Epithelial cell of proximal tubule (primary cell): Measurements from ENCODE around the gene PIK3R1. TPM values are rescaled to one million over a fixed set of nuclear protein-coding genes. Genes with fewer than 3 reads are reported as not detected.
A peak's percentile ranks its signal among the peaks of the same experiment; 100 is the strongest.

Experiments
- DNase-seq: peaks from one replicate; pipeline ENCODE4 v3.0.0-alpha.2; 2011; ENCODE audit warnings: low read depth
- H3K4me3 ChIP-seq: 2 replicates; pipeline ENCODE4 v1.5.1; 2011; ENCODE audit warnings: low read depth, mild to moderate bottlenecking, low read length
- CTCF ChIP-seq: conservative IDR thresholded peaks from 2 replicates; pipeline ENCODE4 v1.5.1; 2012; ENCODE audit warnings: low read depth, mild to moderate bottlenecking, low read length
- total RNA-seq: library from RNA; depleted of rRNA; stranded (reverse); fragments of >200 nt; gene quantifications from 2 replicates; pipeline ENCODE4 v1.2.3, GENCODE V29; 2015

Gene PIK3R1
- 5.9 and 6.8 TPM in 2 replicates for total RNA-seq

GRCh38 chr5:68215208-68215897 lies at the start of gene PIK3R1:
Gene PIK3R1 (plus strand): TSS chr5:68215756. CDS start chr5:68226676, 10,920 bp downstream.
- H3K4me3 ChIP-seq: peak within 1 kb of the TSS; percentile 98
- TF ChIP-seq CTCF: peak; percentile 33
- DNase-seq: no peak

- no peak for DNase-seq
- TF ChIP-seq CTCF: no peak
- H3K4me3 ChIP-seq: no peak overlapping the region
Measured at GRCh38 chr5:68167195-68167651, 48.3 kb upstream of the PIK3R1 start.

GRCh38 chr5:68169903-68170302 lies 45.7 kb upstream of the PIK3R1 start:
- no peak for DNase-seq
- TF ChIP-seq CTCF: no peak
- no peak overlapping the region for H3K4me3 ChIP-seq

- TF ChIP-seq CTCF: no peak
- no peak for DNase-seq
- H3K4me3 ChIP-seq: peak overlapping the region; percentile 21
Measured at GRCh38 chr5:68170826-68171558, 44.6 kb upstream of the PIK3R1 start.

GRCh38 chr5:68172314-68172713 lies 43.2 kb upstream of the PIK3R1 start:
- DNase-seq: no peak
- no peak for TF ChIP-seq CTCF
- H3K4me3 ChIP-seq: no peak overlapping the region

- no peak for DNase-seq
- no peak for TF ChIP-seq CTCF
- H3K4me3 ChIP-seq: no peak overlapping the region
Measured at GRCh38 chr5:68173007-68173406, 42.5 kb upstream of the PIK3R1 start.

- TF ChIP-seq CTCF: no peak
- DNase-seq: no peak
- no peak overlapping the region for H3K4me3 ChIP-seq
Measured at GRCh38 chr5:68176253-68176652, 39.3 kb upstream of the PIK3R1 start.
